Esophagus squamous epithelium (tissue), 4 donors: ENCODE results near the gene AGRP.

Source experiments
- CTCF ChIP-seq, 6 experiments: fragments of 450-650 bp in 4 of 6; fragments of 200-600 bp in 2 of 6; sonication (generic) in 2 of 6; IDR thresholded peaks; one replicate each; pipeline ENCODE4 v1.5.1; 2016 to 2019; ENCODE audit warnings: antibody characterized with exemption in 6 of 6, mild to moderate bottlenecking in 4 of 6, moderate library complexity in 4 of 6
- POLR2A ChIP-seq, 4 donors: fragments of 450-650 bp; IDR thresholded peaks; one replicate each; pipeline ENCODE4 v1.6.1; 2017; ENCODE audit warnings: antibody characterized with exemption in 4 of 4, mild to moderate bottlenecking in 4 of 4, moderate library complexity in 3 of 4

- TF ChIP-seq CTCF (IDR thresholded peaks at IDR 0.05): no peak
- no peak for TF ChIP-seq POLR2A (IDR thresholded peaks at IDR 0.05)
Observed at GRCh38 chr16:67462279-67462655, 21.1 kb downstream of the AGRP start.
